GM21717 (cell line): Measurements from ENCODE around the gene GYPA.
A peak's percentile ranks its signal among the peaks of the same experiment; 100 is the strongest.
"Not testable (repeated sequence)": the region's sequence is repeated elsewhere in the genome, so short reads cannot be mapped to it uniquely, and the experiment has no call there.

Experiments
- ATAC-seq: cut with Tn5 transposase; IDR thresholded peaks from one replicate; pipeline ENCODE4 v1.9.1; 2021; ENCODE audit warnings: mild to moderate bottlenecking, moderate library complexity; ENCODE audit not compliant: unreplicated experiment

GYPA gene

GRCh38 chr4:144140594-144141295, at the start of gene GYPA:
GYPA (minus strand) TSS chr4:144140718; CDS start chr4:144140635, 83 bp downstream.
- not testable (repeated sequence) for ATAC-seq

GRCh38 chr4:144190009-144190408, 49.5 kb upstream of the GYPA start:
- no peak for ATAC-seq

GRCh38 chr4:144189121-144189520, 48.6 kb upstream of the GYPA start:
- ATAC-seq: no peak

GRCh38 chr4:144185086-144185485, 44.6 kb upstream of the GYPA start:
- ATAC-seq: no peak

GRCh38 chr4:144183165-144183564, 42.6 kb upstream of the GYPA start:
- ATAC-seq: no peak

- ATAC-seq: no peak
Observed at GRCh38 chr4:144181391-144181790, 40.9 kb upstream of the GYPA start.

- no peak for ATAC-seq
Observed at GRCh38 chr4:144179152-144179739, 38.7 kb upstream of the GYPA start.

GRCh38 chr4:144178414-144178813, 37.9 kb upstream of the GYPA start:
- no peak for ATAC-seq

- no peak for ATAC-seq
Observed at GRCh38 chr4:144176476-144176875, 36.0 kb upstream of the GYPA start.

- ATAC-seq: peak; percentile 76
Observed at GRCh38 chr4:144174401-144175067, 34.0 kb upstream of the GYPA start.

- ATAC-seq: no peak
Observed at GRCh38 chr4:144171697-144172096, 31.2 kb upstream of the GYPA start.

GRCh38 chr4:144169211-144169610, 28.7 kb upstream of the GYPA start:
- ATAC-seq: no peak

GRCh38 chr4:144154044-144154443, 13.5 kb upstream of the GYPA start:
- ATAC-seq: no peak

GRCh38 chr4:144142690-144143326, 2.3 kb upstream of the GYPA start:
- peak; percentile 75 for ATAC-seq

- no peak for ATAC-seq
Observed at GRCh38 chr4:144141493-144141892, 975 bp upstream of the GYPA start.

- not testable (repeated sequence) for ATAC-seq
Observed at GRCh38 chr4:144139991-144140390, 527 bp downstream of the GYPA start.

- not testable (repeated sequence) for ATAC-seq
Observed at GRCh38 chr4:144139547-144139946, 971 bp downstream of the GYPA start.

GRCh38 chr4:144138239-144138638, 2.3 kb downstream of the GYPA start:
- not testable (repeated sequence) for ATAC-seq

GRCh38 chr4:144137137-144137931, 3.2 kb downstream of the GYPA start:
- ATAC-seq: not testable (repeated sequence)

- ATAC-seq: not testable (repeated sequence)
Observed at GRCh38 chr4:144136189-144136588, 4.3 kb downstream of the GYPA start.

- not testable (repeated sequence) for ATAC-seq
Observed at GRCh38 chr4:144130167-144130566, 10.4 kb downstream of the GYPA start.
